Stomach (tissue), 4 donors: ENCODE data around the gene HINFP.

Source experiments
- CTCF ChIP-seq, 7 experiments: fragments of 450-650 bp in 4 of 7; fragments of 200-600 bp in 3 of 7; sonication (generic) in 3 of 7; IDR thresholded peaks; one replicate each; pipeline ENCODE4 v1.5.1; 2016 to 2019; ENCODE audit warnings: antibody characterized with exemption in 7 of 7, control low read depth in 2 of 7, mild to moderate bottlenecking in 1 of 7
- POLR2A ChIP-seq, 4 donors: fragments of 450-650 bp; IDR thresholded peaks; one replicate each; pipeline ENCODE4 v1.6.1; 2016; ENCODE audit warnings: antibody characterized with exemption in 4 of 4, control low read depth in 2 of 4, mild to moderate bottlenecking in 1 of 4, moderate library complexity in 1 of 4
- POLR2AphosphoS5 ChIP-seq, 3 donors: sonication (generic); formaldehyde crosslinking; IDR thresholded peaks; one replicate each; pipeline ENCODE4 v1.6.1; 2016; ENCODE audit warnings: antibody characterized with exemption in 3 of 3

- no peak for TF ChIP-seq CTCF (IDR thresholded peaks at IDR 0.05)
- TF ChIP-seq POLR2A (IDR thresholded peaks at IDR 0.05): no peak
- no peak for TF ChIP-seq POLR2AphosphoS5 (IDR thresholded peaks at IDR 0.05)
Observed at GRCh38 chr11:119116235-119116594, 5.2 kb upstream of the HINFP start.
